ENCODE results near the gene ZBP1. TPM values are rescaled to one million over a fixed set of nuclear protein-coding genes. Genes with fewer than 3 reads are reported as not detected.

Gene ZBP1
- total and polyA plus RNA-seq, 10 of the 15 experiments (the other 5 are each of a cell fraction or from before 2014, with no cell fraction given), result 0.93 to 10.6 (median 4.8) TPM

- TF ChIP-seq E2F4 (IDR thresholded peaks at IDR 0.05; ENCODE audit: low read depth, low read length), result no peak
Observed at GRCh38 chr20:57562541-57563465, 57.4 kb downstream of the ZBP1 start (continued).

GRCh38 chr20:57561356-57562279, 58.6 kb downstream of the ZBP1 start:
- Histone ChIP-seq H3K27me3 (replicated peaks in 1 of 2; ENCODE audit: control insufficient read depth in 2 of 2, insufficient read depth in 2 of 2, low read length in 1 of 2) (peaks cover 2 to 7% of the 10 kb centered on the region in 2 experiments; a peak in 3 of 4 replicates), H3K79me2 (ENCODE audit: control insufficient read depth, insufficient read depth, low read length) (no peaks in the 10 kb centered on the region), H3K27ac (ENCODE audit: control insufficient read depth, insufficient read depth) (no peak overlapping the region), H3K36me3 (ENCODE audit: control insufficient read depth in 2 of 2, insufficient read depth in 2 of 2, low read length in 1 of 2) (no peaks in the 10 kb centered on the region), H3K4me1 (ENCODE audit: control insufficient read depth, insufficient read depth, low read length) (no peaks in the 10 kb centered on the region), H3K9me3 (replicated peaks; ENCODE audit: control insufficient read depth, insufficient read depth, low read length) (no peaks in the 10 kb centered on the region), H4K20me1 (ENCODE audit: control insufficient read depth, insufficient read depth) (no peaks in the 10 kb centered on the region; the same call in 1 of the 2 replicates), H3K4me3 (no peak overlapping the region), H3K4me2 (ENCODE audit: control insufficient read depth, insufficient read depth) (no peak overlapping the region), H3K9ac (ENCODE audit: control insufficient read depth, insufficient read depth, low read length) (no peak overlapping the region), H2AFZ (ENCODE audit: control insufficient read depth, low read depth, low read length) (no peak overlapping the region)
- FAIRE-seq (no peak), DNase-seq (ENCODE audit: low read depth, low spot score) (no peak), ATAC-seq (no peak)
- ChIA-PET RAD21 (ENCODE audit: unreplicated experiment) (no interaction called here), POLR2A (no interaction called here), CTCF (interaction anchor here (1.7 kb wide), 1 partner anchor 45 kb away, joined by 5 read pairs; no protein-coding TSS in a partner anchor), SMC1A (ENCODE audit: uncharacterized antibody, unreplicated experiment) (interaction anchor here (0.8 kb wide), 1 partner anchor 12 kb away, joined by 3 read pairs; no protein-coding TSS in a partner anchor)
- 23% methylated on average over 24 of the region's 24 CpGs for WGBS (ENCODE audit: insufficient coverage, insufficient replicate concordance, low lambda C conversion rate, missing lambda C conversion rate)
- intact Hi-C loops (cut with micrococcal nuclease; ENCODE audit: unreplicated experiment) (no loop called here), in situ Hi-C loops (cut with MboI) (no loop called here)
- no TSS peak for BruUV-seq (replicated peaks)
- TF ChIP-seq RELA (IDR thresholded peaks at IDR 0.05; ENCODE audit: borderline replicate concordance, partially characterized antibody), result no peak
- no peak for TF ChIP-seq CUX1 (IDR thresholded peaks at IDR 0.05; ENCODE audit: insufficient replicate concordance, low read depth, low read length)
- no peak for TF ChIP-seq CBFB (IDR thresholded peaks at IDR 0.05; ENCODE audit: low read depth)
- no peak for TF ChIP-seq FOS (IDR thresholded peaks at IDR 0.05; ENCODE audit: borderline replicate concordance, extremely low read depth, insufficient read length)
- TF ChIP-seq MYC (IDR thresholded peaks at IDR 0.05; ENCODE audit: insufficient read depth, insufficient read length, insufficient replicate concordance, low read length, severe bottlenecking), result no peak
- TF ChIP-seq NR2C2 (IDR thresholded peaks at IDR 0.05; ENCODE audit: borderline replicate concordance, control insufficient read depth, insufficient read length, low read depth), result no peak
- TF ChIP-seq EGR1 (IDR thresholded peaks at IDR 0.05; ENCODE audit: borderline replicate concordance in 1 of 2, low read depth in 2 of 2, low read length in 2 of 2), result no peak
- TF ChIP-seq MTA2 (IDR thresholded peaks at IDR 0.05; ENCODE audit: low read depth), result no peak
- no peak for TF ChIP-seq KAT2A (conservative IDR thresholded peaks at IDR 0.05; ENCODE audit: control insufficient read depth, low read depth, low read length)
